Mucosa of gallbladder (tissue), 1 donor: ENCODE results near the gene ASPA. TPM values are rescaled to one million over a fixed set of nuclear protein-coding genes. Genes with fewer than 3 reads are reported as not detected.
"Not testable (repeated sequence)": the region's sequence is repeated elsewhere in the genome, so short reads cannot be mapped to it uniquely, and the experiment has no call there.

Experiments used
- DNase-seq: peaks from one replicate; pipeline ENCODE4 v3.0.0-alpha.2; 2020; ENCODE audit warnings: low spot score
- total RNA-seq: library from RNA; stranded (reverse); gene quantifications from one replicate; pipeline ENCODE4 v1.2.1, GENCODE V29; 2021
- donor health status: DM: no; HTN: no; CAD: no.

The ASPA gene
- 2.4 TPM for total RNA-seq

DNA sequence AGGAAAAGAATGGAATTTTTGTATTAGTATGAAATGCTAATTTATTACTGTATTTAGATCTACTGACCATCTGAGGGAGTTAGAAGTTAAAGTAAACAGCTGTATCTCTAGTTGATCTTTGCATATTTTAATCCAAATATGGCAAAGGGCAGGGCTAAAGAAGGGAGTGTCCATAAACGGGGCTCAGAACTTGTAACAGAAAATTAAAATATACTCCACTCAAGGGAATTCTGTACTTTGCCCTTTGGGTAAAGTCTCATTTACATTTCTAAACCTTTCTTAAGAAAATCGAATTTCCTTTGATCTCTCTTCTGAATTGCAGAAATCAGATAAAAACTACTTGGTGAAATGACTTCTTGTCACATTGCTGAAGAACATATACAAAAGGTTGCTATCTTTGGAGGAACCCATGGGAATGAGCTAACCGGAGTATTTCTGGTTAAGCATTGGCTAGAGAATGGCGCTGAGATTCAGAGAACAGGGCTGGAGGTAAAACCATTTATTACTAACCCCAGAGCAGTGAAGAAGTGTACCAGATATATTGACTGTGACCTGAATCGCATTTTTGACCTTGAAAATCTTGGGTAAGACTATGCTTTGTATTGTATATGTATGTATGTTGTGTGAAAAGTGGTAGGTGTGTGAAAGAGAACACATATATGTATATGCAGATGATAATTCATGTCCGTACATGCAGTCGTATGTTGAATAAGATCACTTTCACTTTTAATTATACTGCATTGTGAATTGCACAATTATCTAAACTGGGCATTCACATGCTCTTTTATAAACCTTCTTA, at the start of gene ASPA:
Gene ASPA (plus strand): TSS at position 186 of the 799 bp plus-strand sequence. CDS start 163 bp downstream, at position 349.
- DNase-seq, result no peak

DNA sequence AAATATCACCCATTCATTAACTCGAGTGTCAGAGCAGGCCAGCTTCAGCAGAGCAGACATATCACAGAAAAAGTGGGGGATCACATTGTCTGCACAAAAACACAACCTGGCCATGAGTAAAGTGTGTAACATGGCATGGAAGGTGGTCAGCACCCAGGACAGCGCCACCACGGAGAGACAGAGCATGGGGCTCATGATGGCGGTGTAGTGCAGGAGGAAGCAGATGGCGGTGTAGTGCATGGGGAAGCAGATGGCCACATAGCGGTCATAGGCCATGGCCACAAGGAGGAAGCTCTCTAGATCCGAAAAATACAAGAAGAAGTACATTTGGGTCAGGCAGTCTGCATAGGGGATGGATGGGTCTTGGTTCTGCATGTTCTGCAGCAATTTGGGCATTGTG, 42.6 kb upstream of the ASPA start:
- DNase-seq, result peak; percentile 15

DNA sequence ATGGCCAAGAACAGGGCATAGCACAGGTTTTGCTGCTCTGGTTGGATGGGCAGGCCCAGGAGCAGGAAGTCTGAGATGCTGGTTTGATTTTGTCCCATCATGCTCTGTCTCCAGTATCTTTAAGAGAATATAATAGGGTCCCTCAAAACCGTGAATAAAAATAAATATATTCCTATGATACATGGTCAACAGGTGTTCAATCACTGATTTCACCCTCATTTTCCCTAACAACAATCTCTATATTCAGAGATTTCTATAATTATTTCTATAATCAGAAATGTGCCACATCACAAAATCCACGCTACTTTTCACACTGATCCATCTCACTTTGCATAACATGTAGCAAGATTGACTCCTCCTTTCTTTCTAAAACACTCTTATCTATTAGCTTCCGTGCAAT, 42.1 kb upstream of the ASPA start, which contains the start of gene OR1E2:
Gene OR1E2 (minus strand): TSS at position 101 of the 400 bp plus-strand sequence. CDS start 0 bp downstream, at position 101.
- DNase-seq, result no peak

GRCh38 chr17:3438368-3438767, 37.4 kb upstream of the ASPA start:
- no peak for DNase-seq

GRCh38 chr17:3440451-3440850, 35.3 kb upstream of the ASPA start:
- DNase-seq, result no peak

GRCh38 chr17:3447625-3448024, 28.2 kb upstream of the ASPA start:
- no peak for DNase-seq

GRCh38 chr17:3448059-3448665, 27.6 kb upstream of the ASPA start:
- no peak for DNase-seq

DNA sequence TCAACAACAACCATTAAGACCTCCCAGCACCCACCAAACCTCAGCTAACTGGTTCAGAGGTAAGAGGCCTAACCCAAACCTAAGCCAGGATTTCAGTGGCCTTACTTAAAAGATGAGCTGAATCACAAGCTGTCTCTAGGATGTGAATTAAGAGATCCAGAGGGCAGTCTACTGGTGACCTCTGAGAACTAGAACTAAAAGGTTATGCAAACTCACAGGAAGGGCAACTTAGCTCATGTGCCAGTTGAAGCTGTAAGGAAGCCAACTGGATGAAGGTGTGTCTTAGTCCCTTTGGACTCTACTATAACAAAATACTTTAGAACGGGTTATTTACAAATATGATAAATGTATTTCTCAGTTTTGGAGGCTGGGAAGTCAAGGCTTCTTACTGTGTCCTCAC, 9.4 kb upstream of the ASPA start:
- not testable (repeated sequence) for DNase-seq

DNA sequence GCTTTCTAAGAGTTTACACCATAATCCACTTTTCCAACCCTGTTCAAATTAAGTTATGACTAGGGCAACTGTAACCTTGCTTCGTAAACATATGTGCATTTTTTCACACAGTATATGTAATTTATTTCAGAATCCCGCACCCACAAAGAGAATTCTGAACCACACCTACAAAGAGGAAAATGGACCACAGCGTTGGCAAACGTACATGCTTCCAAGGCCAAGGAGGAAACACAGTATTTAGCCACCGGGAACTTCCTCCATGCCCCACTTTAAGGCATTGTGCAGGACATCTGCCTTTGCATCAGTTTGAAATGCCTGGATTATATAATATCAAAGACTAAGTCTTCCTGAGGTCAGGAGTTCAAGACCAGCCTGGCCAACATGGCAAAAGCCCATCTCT, 6.3 kb upstream of the ASPA start:
- no peak for DNase-seq

DNA sequence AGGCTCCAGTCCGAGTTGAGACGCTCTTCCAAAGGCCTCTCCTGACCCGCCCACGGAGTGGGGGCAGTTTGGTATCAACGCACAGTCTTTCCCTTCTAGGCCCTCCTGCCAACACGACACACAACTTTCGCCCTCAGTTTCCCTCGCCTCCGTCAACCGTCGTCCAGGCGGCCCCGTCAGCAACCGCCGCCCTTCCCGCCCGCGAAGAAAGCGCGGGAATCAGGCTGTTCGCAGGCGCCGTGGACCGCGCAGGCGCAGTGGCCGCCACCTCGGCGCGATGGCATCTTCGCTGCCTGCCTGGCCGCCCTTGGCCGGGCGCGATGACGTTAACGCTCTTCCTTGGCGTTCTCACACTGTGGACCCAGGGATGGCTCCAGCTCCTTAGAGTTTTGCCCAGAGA, 4.2 kb upstream of the ASPA start, which contains the start of gene SPATA22:
Gene SPATA22 (minus strand): TSS at position 221 of the 400 bp plus-strand sequence. CDS start 2,494 bp downstream, outside the sequence.
- no peak for DNase-seq

- DNase-seq, result no peak
These were observed 3.7 kb upstream of the ASPA start for GRCh38 chr17:3472137-3472536.

GRCh38 chr17:3474212-3474611, 1.6 kb upstream of the ASPA start:
- DNase-seq, result no peak

- DNase-seq, result no peak
These were observed 529 bp upstream of the ASPA start for GRCh38 chr17:3475251-3475685.

GRCh38 chr17:3479988-3480387, 4.2 kb downstream of the ASPA start:
- DNase-seq, result no peak

DNA sequence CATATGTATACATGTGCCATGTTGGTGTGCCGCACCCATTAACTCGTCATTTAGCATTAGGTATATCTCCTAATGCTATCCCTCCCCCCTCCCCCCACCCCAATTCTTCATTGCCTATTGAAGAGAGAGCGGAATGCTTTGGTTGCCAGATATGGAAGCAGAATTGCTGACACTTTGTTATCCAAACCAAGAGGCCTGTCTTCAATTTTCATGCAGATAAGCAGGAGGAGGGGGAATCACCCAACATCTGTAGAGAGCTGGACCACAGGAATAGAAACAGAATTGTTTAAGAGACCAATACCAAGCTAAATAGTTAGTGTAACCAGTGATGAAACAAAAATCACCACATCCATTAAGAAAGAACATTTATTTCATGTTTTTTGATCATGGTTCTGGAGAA, 7.1 kb downstream of the ASPA start:
- DNase-seq, result no peak

GRCh38 chr17:3485481-3486068, 9.8 kb downstream of the ASPA start:
- DNase-seq, result peak; percentile 55

DNA sequence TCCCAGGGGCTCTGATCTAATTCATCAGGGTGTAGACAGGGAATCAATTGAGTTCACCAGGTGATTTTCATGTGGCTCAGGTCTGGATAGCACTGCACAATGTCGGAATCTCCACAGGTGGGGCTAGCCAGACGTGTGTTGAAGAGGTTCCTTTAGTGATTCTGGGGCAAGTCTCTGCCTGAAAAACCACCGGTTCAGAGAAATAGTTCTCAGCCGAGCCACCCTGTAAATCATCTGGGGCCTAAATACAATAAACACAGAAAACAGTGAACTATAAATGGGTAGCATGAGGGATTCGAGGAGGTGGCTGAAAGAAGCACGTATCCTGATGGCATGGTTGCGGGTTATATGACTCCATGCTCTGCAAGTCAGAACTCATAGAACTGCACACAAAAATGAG, 21.3 kb downstream of the ASPA start:
- no peak for DNase-seq

GRCh38 chr17:3501344-3501743, 25.5 kb downstream of the ASPA start:
- DNase-seq, result no peak

DNA sequence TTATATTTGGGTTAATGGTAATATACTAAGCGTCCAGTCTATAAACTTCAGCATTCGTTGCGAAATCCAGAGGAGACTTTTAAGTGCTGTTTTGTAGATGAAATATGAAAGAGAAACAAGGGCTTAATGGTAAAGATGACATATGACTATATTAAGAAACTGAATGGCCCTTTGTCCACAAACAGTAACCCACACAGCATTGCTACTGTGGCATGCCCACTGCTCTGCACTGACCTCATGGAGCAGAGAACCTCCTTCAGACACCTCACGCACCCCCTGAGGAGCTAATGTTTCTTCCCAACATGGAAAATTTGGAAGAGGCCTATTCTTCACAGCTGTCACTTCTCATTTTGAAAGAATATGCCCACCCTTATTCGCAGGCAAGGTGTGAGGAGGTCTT, 26.7 kb downstream of the ASPA start:
- DNase-seq, result no peak

GRCh38 chr17:3503285-3503684, 27.5 kb downstream of the ASPA start:
- no peak for DNase-seq

DNA sequence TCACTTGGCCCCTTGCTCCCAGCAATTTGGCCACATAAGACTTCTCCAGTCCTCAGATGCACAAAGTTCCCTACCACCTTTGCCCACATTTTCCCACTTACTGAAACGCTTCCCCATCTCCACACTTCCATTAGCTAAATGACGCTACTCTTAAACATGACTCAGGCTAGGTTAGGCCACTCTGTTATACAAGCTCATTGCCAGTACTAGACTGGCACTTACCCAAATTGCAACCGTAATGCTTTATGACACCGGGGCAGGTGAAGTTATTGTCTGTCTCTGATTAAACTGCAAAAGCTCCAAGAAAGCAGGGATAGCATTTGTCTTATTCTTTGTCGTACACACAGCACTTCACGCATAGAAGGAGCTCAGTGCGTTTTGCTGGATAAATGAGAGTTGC, 29.2 kb downstream of the ASPA start:
- DNase-seq, result no peak

DNA sequence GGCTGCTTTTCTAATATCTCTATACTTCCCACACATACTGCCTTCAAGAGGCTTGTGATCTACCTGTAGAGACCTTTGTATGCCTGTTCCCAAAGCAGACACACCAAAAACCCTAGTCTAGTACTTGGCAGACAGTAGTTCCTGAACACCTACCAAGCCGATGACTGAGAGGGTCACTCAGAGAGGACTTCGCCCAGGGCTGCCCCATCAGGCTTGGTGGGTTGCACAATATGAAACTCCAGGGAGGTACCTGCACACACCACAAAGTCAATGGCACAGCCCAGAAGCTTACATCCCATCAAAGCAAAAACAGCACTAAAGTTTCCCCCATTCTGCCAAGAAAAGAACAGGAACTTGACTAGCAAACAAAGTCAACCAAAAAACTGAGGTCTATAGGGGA, 30.3 kb downstream of the ASPA start:
- DNase-seq, result no peak

- no peak for DNase-seq
These were observed 31.3 kb downstream of the ASPA start for GRCh38 chr17:3507071-3507470.
